ENCODE data around the gene CARM1.

Gene CARM1

DNA sequence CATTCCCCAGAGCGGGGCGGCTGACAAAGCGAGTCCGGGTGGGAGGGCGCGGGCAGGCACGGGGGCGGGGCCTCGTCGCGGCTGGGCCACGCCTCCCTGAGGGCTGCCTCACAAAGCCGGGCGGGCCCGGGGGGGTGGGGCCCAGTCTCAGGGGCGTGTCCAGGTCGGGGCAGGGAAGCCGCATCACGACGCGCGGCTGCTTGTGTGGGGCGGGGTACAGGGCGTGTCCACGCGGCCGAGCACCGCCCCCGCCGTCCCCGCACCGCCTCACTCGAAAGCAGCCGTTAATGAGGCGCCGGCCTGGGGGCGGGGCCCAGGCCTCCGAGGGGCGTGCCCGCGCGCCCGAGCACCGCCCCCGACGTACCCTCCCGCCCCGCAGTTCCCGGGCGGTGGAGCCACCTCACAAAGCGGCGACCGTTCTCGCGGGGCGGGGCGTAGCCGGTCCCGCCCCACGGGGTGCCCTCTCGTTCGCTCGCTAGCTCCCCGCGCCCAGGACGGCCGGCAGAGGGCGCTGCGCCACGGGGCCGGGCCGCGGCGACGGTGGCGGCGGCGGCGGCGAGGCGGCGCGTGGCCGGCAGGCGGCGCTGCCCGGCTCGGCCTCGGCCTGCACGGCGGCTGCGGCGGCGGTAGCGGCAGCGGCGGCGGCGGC lies at the start of gene CARM1:
TSS of gene CARM1 (plus strand) at position 599 of the 649 bp plus-strand sequence. CDS start 150 bp downstream, outside the sequence.
- in situ Hi-C loops (cut with MboI; ENCODE audit: low sequenced_read_pairs) = no loop called here
- H3K9me3 ChIP-seq = no peaks in the 10 kb centered on the region
- no peaks in the 10 kb centered on the region for H3K27me3 ChIP-seq (ENCODE audit: low read depth)
- H3K4me1 ChIP-seq = peaks cover 7% of the 10 kb centered on the region
- H3K36me3 ChIP-seq (replicated peaks) = peaks cover 6% of the 10 kb centered on the region
- H3K4me3 ChIP-seq = peak within 1 kb of the TSS; percentile 65
- DNase-seq (ENCODE audit: low spot score in 2 of 2) = peak; percentile 90 to 98

- Histone ChIP-seq H3K36me3 (replicated peaks) (peaks cover 46% of the 10 kb centered on the region), H3K9me3 (no peaks in the 10 kb centered on the region), H3K4me3 (no peak overlapping the region), H3K4me1 (no peaks in the 10 kb centered on the region), H3K27me3 (ENCODE audit: low read depth) (no peaks in the 10 kb centered on the region)
- in situ Hi-C loops (cut with MboI; ENCODE audit: low sequenced_read_pairs) = no loop called here
- DNase-seq (ENCODE audit: low spot score in 2 of 2) = no peak
These were observed 47.7 kb upstream of the CARM1 start for GRCh38 chr19:10823690-10824089.

GRCh38 chr19:10826231-10826630 lies 45.1 kb upstream of the CARM1 start:
- Histone ChIP-seq H3K27me3 (ENCODE audit: low read depth) (no peaks in the 10 kb centered on the region), H3K36me3 (replicated peaks) (peaks cover 42% of the 10 kb centered on the region), H3K4me1 (no peaks in the 10 kb centered on the region), H3K4me3 (no peak overlapping the region), H3K9me3 (no peaks in the 10 kb centered on the region)
- DNase-seq (ENCODE audit: low spot score in 2 of 2) = no peak
- in situ Hi-C loops (cut with MboI; ENCODE audit: low sequenced_read_pairs) = no loop called here

DNA sequence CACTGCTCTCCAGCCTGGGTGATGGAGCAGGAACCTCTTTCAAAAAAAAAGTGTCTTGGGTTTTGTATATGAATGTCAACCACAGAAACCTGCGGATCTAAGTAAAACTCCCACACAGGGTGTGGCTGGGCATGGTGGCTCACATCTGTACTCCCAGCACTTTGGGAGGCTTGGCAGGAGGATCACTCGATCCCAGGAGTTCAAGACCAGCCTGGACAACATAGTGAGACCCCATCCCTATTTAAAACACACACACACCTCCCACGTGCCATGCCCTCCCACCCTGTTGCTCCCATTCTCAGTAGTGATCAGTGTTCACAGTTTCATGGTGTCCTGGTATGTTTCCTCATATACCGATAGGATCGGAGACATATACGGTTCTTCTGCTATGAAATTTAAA lies 44.5 kb upstream of the CARM1 start:
- H3K4me3 ChIP-seq = no peak overlapping the region
- peaks cover 36% of the 10 kb centered on the region for H3K36me3 ChIP-seq (replicated peaks)
- no peaks in the 10 kb centered on the region for H3K9me3 ChIP-seq
- no peaks in the 10 kb centered on the region for H3K27me3 ChIP-seq (ENCODE audit: low read depth)
- DNase-seq (ENCODE audit: low spot score in 2 of 2) = no peak
- H3K4me1 ChIP-seq = no peaks in the 10 kb centered on the region
- in situ Hi-C loops (cut with MboI; ENCODE audit: low sequenced_read_pairs) = no loop called here

DNA sequence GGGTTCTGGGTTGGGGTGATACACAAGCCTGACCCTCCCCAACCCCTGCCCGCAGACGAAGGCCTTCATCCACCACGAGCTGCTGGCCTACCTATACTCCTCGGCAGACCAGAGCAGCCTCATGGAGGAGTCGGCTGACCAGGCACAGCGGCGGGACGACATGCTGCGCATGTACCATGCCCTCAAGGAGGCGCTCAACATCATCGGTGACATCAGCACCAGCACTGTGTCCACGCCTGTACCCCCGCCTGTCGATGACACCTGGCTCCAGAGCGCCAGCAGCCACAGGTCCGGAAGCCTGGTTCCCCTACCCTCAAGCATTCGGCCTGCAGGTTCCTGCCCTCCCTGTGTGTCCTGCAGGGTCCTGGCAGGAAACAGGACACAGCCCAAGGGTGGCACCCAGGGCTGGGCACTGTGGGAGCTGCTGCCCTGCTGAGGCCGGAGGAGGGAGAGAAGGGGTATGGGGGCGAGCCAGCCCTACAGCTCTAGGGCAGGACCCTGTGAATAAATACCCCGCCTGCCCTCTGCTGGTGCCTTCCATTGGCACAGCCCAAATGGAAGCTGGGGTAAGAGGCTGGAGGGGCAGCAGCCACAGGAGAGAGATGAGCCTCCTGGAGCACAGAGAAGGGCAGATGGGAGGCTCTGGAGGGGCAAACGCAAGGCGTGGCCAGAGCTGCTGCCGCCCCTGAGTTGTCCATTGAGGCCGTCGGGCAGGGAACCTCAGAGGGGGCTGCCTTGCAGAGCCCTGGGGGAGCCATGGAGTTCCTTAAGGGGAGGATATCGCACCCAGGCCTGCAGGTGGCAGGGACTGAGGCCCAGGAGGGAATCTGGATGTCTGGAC lies 42.2 kb upstream of the CARM1 start:
- Histone ChIP-seq H3K36me3 (replicated peaks) (peaks cover 44% of the 10 kb centered on the region), H3K9me3 (no peaks in the 10 kb centered on the region), H3K4me1 (no peaks in the 10 kb centered on the region)

GRCh38 chr19:10829967-10830366 lies 41.4 kb upstream of the CARM1 start:
- H3K4me3 ChIP-seq = no peak overlapping the region
- peaks cover 39% of the 10 kb centered on the region for H3K36me3 ChIP-seq (replicated peaks)
- H3K27me3 ChIP-seq (ENCODE audit: low read depth) = no peaks in the 10 kb centered on the region
- DNase-seq (ENCODE audit: low spot score in 2 of 2) = no peak
- in situ Hi-C loops (cut with MboI; ENCODE audit: low sequenced_read_pairs) = no loop called here
- H3K9me3 ChIP-seq = no peaks in the 10 kb centered on the region
- H3K4me1 ChIP-seq = no peaks in the 10 kb centered on the region

More for the DNA sequence above, 42.2 kb upstream of the CARM1 start:
- Histone ChIP-seq H3K27me3 (ENCODE audit: low read depth) (no peaks in the 10 kb centered on the region), H3K4me3 (no peak overlapping the region)
- in situ Hi-C loops (cut with MboI; ENCODE audit: low sequenced_read_pairs) = no loop called here
- DNase-seq (ENCODE audit: low spot score in 2 of 2) = no peak

GRCh38 chr19:10830370-10830769 lies 41.0 kb upstream of the CARM1 start:
- DNase-seq (ENCODE audit: low spot score in 2 of 2) = no peak
- peaks cover 38% of the 10 kb centered on the region for H3K36me3 ChIP-seq (replicated peaks)

DNA sequence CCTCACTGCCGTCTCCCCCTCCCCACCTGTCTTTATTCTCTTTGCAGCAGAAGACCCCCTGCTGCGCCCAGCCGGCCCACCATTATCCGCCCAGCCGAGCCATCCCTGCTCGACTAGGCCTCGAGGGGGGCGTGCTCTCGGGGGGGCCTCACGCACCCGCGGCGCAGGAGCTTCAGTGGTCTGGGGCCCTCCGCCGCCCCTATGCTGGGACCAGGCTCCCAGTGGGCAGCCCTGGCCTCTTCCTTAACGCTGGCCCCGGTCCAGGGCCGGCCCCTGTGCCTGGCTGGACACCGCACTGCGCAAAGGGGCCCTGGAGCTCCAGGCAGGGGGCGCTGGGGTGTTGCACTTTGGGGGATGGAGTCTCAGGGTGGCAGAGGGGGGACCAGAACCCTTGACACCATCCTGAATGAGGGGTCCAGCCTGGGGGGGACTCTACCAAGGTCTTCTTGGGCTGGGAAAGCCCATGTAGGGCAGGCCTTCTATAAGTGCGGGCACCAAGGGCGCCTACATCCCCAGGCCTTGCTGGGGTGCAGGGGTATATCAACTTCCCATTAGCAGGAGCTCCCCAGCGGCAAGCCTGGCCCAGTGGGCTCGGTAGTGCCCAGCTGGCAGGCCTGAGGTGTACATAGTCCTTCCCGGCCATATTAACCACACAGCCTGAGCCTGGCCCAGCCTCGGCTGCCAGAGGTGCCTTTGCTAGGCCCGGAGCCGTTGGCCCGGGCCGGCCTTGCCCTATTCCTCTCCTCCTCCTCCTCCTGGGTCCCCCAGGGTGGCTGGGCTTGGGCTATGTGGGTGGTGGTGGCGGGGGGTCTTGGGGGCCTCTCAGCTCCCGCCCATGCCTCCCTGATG lies 40.2 kb upstream of the CARM1 start:
- in situ Hi-C loops (cut with MboI; ENCODE audit: low sequenced_read_pairs) = no loop called here
- DNase-seq (ENCODE audit: low spot score in 2 of 2) = no peak
- H3K36me3 ChIP-seq (replicated peaks) = peaks cover 34% of the 10 kb centered on the region

More at GRCh38 chr19:10830370-10830769, 41.0 kb upstream of the CARM1 start:
- Histone ChIP-seq H3K9me3 (no peaks in the 10 kb centered on the region), H3K4me1 (peaks cover 2% of the 10 kb centered on the region; the same call in 1 of the 2 replicates), H3K27me3 (ENCODE audit: low read depth) (no peaks in the 10 kb centered on the region), H3K4me3 (no peak overlapping the region)
- in situ Hi-C loops (cut with MboI; ENCODE audit: low sequenced_read_pairs) = no loop called here

DNA sequence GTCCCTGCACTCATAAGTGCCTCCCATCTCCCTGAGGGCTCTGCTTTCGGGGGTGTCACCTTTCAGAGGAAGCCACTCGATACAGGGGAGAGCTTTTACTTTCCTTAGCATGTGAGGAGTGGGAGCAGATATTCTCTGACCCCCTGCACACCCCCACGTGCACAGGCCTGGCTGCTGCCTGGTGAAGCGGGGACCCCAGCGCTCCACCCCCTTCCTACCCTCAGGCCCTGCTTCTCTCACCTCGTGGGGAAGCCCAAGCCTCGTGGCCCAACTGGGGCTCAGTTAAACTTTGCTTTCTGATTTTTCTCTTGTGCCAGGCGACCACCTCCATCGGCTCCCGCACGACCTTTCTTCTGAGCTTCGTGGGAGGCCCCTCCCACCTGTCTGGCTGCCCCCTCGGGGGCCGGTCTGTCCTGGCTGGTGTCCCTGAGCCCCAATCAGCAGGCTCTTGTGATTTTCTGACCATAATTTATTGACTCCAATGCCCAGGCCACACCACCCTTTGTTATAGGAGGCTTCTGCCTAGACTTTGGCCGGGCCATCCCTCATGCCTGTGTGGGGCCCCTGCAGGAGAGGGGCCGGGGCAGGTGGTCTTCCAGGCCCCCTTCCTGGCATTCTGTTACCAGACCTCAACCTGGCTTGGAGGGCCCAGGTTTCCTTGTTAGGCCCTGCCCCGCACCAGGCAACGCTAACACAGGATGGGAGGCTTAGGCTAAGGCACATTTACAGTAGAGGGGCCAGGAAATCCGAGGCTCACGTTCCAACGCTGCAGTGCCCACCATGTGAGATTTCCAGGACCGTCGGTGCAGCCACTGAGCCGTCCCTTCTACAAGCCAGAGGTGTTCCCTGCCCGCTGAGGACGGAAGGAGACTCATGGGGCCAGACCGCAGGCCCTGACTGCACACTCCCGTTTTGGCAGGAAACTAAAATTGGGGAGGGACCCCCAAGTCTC lies 39.1 kb upstream of the CARM1 start:
- Histone ChIP-seq H3K27me3 (ENCODE audit: low read depth) (no peaks in the 10 kb centered on the region), H3K9me3 (peaks cover 5% of the 10 kb centered on the region), H3K4me1 (peaks cover 14% of the 10 kb centered on the region), H3K36me3 (replicated peaks) (peaks cover 27% of the 10 kb centered on the region), H3K4me3 (no peak overlapping the region)
- in situ Hi-C loops (cut with MboI; ENCODE audit: low sequenced_read_pairs) = no loop called here
- no peak for DNase-seq (ENCODE audit: low spot score in 2 of 2)

More for the DNA sequence above, 40.2 kb upstream of the CARM1 start:
- no peaks in the 10 kb centered on the region for H3K9me3 ChIP-seq
- no peaks in the 10 kb centered on the region for H3K27me3 ChIP-seq (ENCODE audit: low read depth)
- no peak overlapping the region for H3K4me3 ChIP-seq
- H3K4me1 ChIP-seq = peaks cover 4% of the 10 kb centered on the region

DNA sequence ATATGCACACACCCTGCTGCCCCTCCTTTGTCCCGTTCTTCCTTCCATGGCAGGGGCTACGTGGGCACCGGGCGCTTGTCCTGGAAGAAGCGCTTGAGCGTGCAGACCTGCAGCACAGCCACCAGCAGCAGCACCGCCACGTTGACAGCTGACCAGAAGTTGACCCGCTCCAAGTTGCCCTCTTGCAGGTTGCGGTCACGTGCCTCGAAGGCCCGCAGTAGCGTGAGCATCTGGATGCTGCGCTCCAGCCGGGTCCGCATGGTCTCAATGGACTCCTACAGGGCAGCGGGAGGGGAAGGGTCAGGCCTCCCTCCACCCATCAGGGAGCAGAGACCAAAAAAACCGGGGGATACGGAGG lies 38.4 kb upstream of the CARM1 start:
- Histone ChIP-seq H3K27me3 (ENCODE audit: low read depth) (no peaks in the 10 kb centered on the region), H3K9me3 (peaks cover 5% of the 10 kb centered on the region), H3K4me1 (peaks cover 14% of the 10 kb centered on the region), H3K36me3 (replicated peaks) (peaks cover 27% of the 10 kb centered on the region), H3K4me3 (no peak overlapping the region)
- in situ Hi-C loops (cut with MboI; ENCODE audit: low sequenced_read_pairs) = no loop called here
- DNase-seq (ENCODE audit: low spot score in 2 of 2) = no peak

DNA sequence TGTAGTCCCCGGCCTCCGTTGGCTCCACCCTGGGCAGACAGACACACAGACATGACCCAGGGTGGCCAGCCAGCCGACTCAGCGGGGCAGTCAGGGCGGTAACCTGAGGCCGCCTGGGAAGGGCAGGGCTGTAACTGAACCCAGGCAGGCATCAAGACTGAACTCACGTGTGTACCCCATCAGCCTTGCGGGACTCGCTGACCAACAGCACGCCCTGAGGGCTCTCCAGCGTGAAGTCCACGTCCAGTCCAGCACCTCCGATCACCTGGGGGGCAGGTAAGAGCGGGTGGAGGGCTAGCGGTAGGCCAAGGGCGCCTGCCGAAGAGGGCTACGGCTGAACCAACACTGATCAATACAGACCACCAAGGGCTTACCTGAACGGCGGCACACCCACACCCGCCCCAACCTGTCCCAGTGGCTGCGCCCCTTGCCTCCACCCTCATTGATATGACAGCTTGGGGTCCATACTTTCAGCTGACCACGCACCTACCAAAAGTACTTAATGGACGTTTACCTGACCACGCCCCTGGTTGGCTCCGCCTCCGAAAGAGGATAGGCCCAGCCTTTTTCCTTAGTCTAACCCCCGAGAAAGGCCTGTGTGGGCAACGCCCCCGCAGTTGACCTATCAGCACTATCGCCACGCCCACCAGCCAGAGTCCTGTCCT lies 36.1 kb upstream of the CARM1 start:
- Histone ChIP-seq H3K27me3 (ENCODE audit: low read depth) (no peaks in the 10 kb centered on the region), H3K4me1 (peaks cover 14% of the 10 kb centered on the region), H3K36me3 (replicated peaks) (peaks cover 19% of the 10 kb centered on the region), H3K4me3 (peak overlapping the region; percentile 9), H3K9me3 (peaks cover 5% of the 10 kb centered on the region)
- in situ Hi-C loops (cut with MboI; ENCODE audit: low sequenced_read_pairs) = no loop called here
- no peak for DNase-seq (ENCODE audit: low spot score in 2 of 2)

DNA sequence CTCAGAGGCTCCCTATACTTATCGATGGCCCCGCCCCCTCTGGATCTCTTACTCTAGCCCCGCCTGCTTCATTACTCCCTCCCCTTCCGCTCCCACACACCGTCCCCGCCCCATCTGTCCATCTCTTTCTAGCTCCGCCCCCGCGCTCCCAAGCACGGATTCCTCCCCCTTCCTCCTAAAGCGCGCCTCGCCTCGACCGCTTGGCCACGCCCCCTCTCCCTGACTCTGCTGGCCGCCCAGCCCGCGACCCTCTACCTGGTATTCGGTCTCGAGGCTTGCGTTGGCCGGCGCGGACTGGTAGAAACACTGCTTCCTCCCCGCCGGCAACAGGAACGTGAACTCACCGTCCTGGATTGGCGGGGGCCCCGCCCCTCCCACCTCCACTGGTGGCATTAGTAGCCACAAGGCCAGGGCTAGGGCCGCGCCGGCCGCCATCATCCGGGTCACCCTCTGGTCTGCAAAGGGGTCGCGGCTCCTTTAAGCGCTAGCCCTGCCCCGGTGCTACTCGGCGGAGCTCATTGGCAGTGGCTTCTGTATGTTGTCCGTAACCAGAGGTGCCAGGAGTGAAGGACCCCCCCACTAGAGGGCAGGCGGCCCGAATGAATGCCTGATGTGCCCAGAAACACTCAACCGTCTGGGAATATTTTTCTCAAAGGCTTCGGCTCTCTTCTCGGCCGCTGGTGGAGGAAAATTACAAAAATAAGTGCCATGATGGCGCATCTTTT lies 35.4 kb upstream of the CARM1 start, which contains the start of gene TMED1:
TSS of gene TMED1 (minus strand) at position 459 of the 725 bp plus-strand sequence. CDS start at position 438, 21 bp downstream.
- in situ Hi-C loops (cut with MboI; ENCODE audit: low sequenced_read_pairs) = no loop called here
- peaks cover 15% of the 10 kb centered on the region for H3K36me3 ChIP-seq (replicated peaks)
- peak; percentile 99 to 100 for DNase-seq (ENCODE audit: low spot score in 2 of 2)
- peak within 1 kb of the TSS; percentile 79 for H3K4me3 ChIP-seq
- peaks cover 14% of the 10 kb centered on the region for H3K4me1 ChIP-seq
- H3K9me3 ChIP-seq = peaks cover 5% of the 10 kb centered on the region
- H3K27me3 ChIP-seq (ENCODE audit: low read depth) = no peaks in the 10 kb centered on the region

All from HAP-1 (cell line).